GM23248 (cell line): Measurements from ENCODE around the gene BNIP3.

ENCODE experiments used
- EZH2 ChIP-seq: fragments of 200-600 bp; sonication (generic); IDR thresholded peaks from 2 replicates; pipeline ENCODE4 v1.6.1; 2018; ENCODE audit warnings: antibody characterized with exemption, mild to moderate bottlenecking; ENCODE audit not compliant: insufficient read depth, poor library complexity, severe bottlenecking
- EZH2phosphoT487 ChIP-seq: fragments of 200-600 bp; sonication (generic); IDR thresholded peaks from 2 replicates; pipeline ENCODE4 v1.6.1; 2018; ENCODE audit warnings: antibody characterized with exemption, moderate library complexity, mild to moderate bottlenecking, low read depth; ENCODE audit not compliant: insufficient read depth

GRCh38 chr10:131928248-131929095, 53.3 kb downstream of the BNIP3 start:
- TF ChIP-seq EZH2phosphoT487 (no peak), EZH2 (no peak)
